Neuronal stem cell (in vitro differentiated cells): ENCODE results near the gene SPDEF.
A peak's percentile ranks its signal among the peaks of the same experiment; 100 is the strongest.

Experiments
- DNase-seq: peaks from one replicate; pipeline ENCODE4 v3.0.0-alpha.2; 2013; ENCODE audit warnings: low spot score
- H2AFZ ChIP-seq: one replicate; pipeline ENCODE4 v1.6.1; 2013; ENCODE audit warnings: mild to moderate bottlenecking, low read length, inconsistent platforms
- H2AK5ac ChIP-seq: 2 replicates; pipeline ENCODE4 v1.6.1; 2013; ENCODE audit warnings: low read depth, mild to moderate bottlenecking, inconsistent platforms, low read length, moderate library complexity, mixed read lengths
- H2BK120ac ChIP-seq: 2 replicates; pipeline ENCODE4 v1.6.1; 2013; ENCODE audit warnings: low read depth, mild to moderate bottlenecking, inconsistent platforms, low read length, moderate library complexity, mixed read lengths
- H2BK12ac ChIP-seq: one replicate; pipeline ENCODE4 v1.6.1; 2013; ENCODE audit warnings: low read length, inconsistent platforms
- H2BK15ac ChIP-seq: 2 replicates; pipeline ENCODE4 v1.6.1; 2013; ENCODE audit warnings: mild to moderate bottlenecking, low read length, inconsistent platforms, mixed read lengths
- H2BK5ac ChIP-seq: one replicate; pipeline ENCODE4 v1.6.1; 2013; ENCODE audit warnings: inconsistent platforms, mild to moderate bottlenecking, low read length, moderate library complexity
- H3K14ac ChIP-seq: one replicate; pipeline ENCODE4 v1.6.1; 2013; ENCODE audit warnings: low read length, inconsistent platforms
- H3K18ac ChIP-seq: 2 replicates; pipeline ENCODE4 v1.6.1; 2013; ENCODE audit warnings: low read length, inconsistent platforms
- H3K23ac ChIP-seq: 2 replicates; pipeline ENCODE4 v1.6.1; 2013; ENCODE audit warnings: low read depth, mild to moderate bottlenecking, mixed read lengths, low read length, inconsistent platforms; ENCODE audit not compliant: poor library complexity
- H3K27ac ChIP-seq: replicated peaks from 3 replicates; pipeline ENCODE4 v1.5.1; 2013; ENCODE audit warnings: low read length, inconsistent platforms
- H3K27me3 ChIP-seq, 3 experiments: 2 replicates each; pipeline ENCODE4 v1.6.1; 2013; ENCODE audit warnings: low read length in 3 of 3, mild to moderate bottlenecking in 2 of 3, inconsistent platforms in 1 of 3, low read depth in 1 of 3, mixed read lengths in 1 of 3, moderate library complexity in 1 of 3; ENCODE audit not compliant: control insufficient read depth in 3 of 3, insufficient read depth in 3 of 3
- H3K36me3 ChIP-seq, 2 donors: replicated peaks in 1 of 2; 2 replicates each; pipeline ENCODE4 v1.6.1; 2013; ENCODE audit warnings: low read length in 2 of 2; ENCODE audit not compliant: control insufficient read depth in 2 of 2, insufficient read depth in 2 of 2
- H3K4ac ChIP-seq: 2 replicates; pipeline ENCODE4 v1.6.1; 2013; ENCODE audit warnings: inconsistent platforms, mild to moderate bottlenecking, low read length, moderate library complexity
- H3K4me1 ChIP-seq, 2 donors: 1 replicate in 1 of 2; 2 replicates in 1 of 2; pipeline ENCODE4 v1.6.1; 2013; ENCODE audit warnings: low read length in 2 of 2, low read depth in 1 of 2; ENCODE audit not compliant: control insufficient read depth in 2 of 2, insufficient read depth in 1 of 2
- H3K4me2 ChIP-seq: one replicate; pipeline ENCODE4 v1.6.1; 2013; ENCODE audit warnings: mild to moderate bottlenecking, low read length, inconsistent platforms; ENCODE audit not compliant: insufficient read depth, poor library complexity, severe bottlenecking
- H3K4me3 ChIP-seq, 2 donors: 2 replicates each; pipeline ENCODE4 v1.5.1; 2013; ENCODE audit warnings: low read length in 2 of 2, mild to moderate bottlenecking in 2 of 2, inconsistent platforms in 1 of 2, moderate library complexity in 1 of 2
- H3K79me1 ChIP-seq: one replicate; pipeline ENCODE4 v1.6.1; 2013; ENCODE audit warnings: low read depth, mild to moderate bottlenecking, inconsistent platforms, low read length, moderate library complexity
- H3K9ac ChIP-seq: one replicate; pipeline ENCODE4 v1.6.1; 2013; ENCODE audit warnings: mild to moderate bottlenecking, low read depth, low read length, inconsistent platforms; ENCODE audit not compliant: poor library complexity
- H3K9me3 ChIP-seq, 2 donors: replicated peaks in 1 of 2; 2 replicates each; pipeline versions ENCODE3 to v1.6.1; 2013; ENCODE audit warnings: low read length in 2 of 2, mild to moderate bottlenecking in 2 of 2, inconsistent platforms in 1 of 2, low read depth in 1 of 2, mixed read lengths in 1 of 2, moderate library complexity in 1 of 2; ENCODE audit not compliant: control insufficient read depth in 2 of 2, insufficient read depth in 1 of 2
- H4K8ac ChIP-seq: one replicate; pipeline ENCODE4 v1.6.1; 2013; ENCODE audit warnings: low read depth, mild to moderate bottlenecking, inconsistent platforms, low read length, moderate library complexity
- H4K91ac ChIP-seq: one replicate; pipeline ENCODE4 v1.6.1; 2013; ENCODE audit warnings: low read length, low read depth, mild to moderate bottlenecking, inconsistent platforms; ENCODE audit not compliant: poor library complexity
- WGBS, 2 donors: extraction: QIAGEN DNeasy Blood & Tissue Kit; methylation state at CpG; one replicate each; pipeline ENCODE4 v1.1.7; 2013; ENCODE audit warnings: missing lambda C conversion rate in 2 of 2, mixed read lengths in 1 of 2; ENCODE audit not compliant: insufficient read length in 2 of 2, insufficient replicate concordance in 1 of 2; ENCODE audit errors: extremely low coverage in 2 of 2; 5-methylcytosine and 5-hydroxymethylcytosine counted together

Gene SPDEF

DNA sequence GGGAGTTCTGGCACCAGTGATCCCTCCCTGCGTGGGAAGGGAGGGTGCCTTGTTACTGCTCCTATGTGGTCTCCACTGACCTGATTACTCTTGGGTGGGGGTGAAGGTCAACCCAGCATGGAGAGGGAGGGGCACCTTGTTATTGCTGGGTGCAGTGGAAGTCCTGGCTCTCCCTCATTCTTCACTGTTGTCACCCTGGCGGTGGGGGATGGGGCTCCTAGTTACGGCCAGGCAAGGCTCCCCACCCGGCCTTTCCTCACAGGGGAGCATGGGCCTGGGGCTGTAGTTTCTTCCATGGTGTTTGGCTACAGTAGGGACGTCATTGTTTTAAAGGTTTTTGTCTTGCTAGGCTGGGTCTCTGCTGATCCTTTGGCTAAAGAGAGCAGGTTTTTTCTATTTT, 49.4 kb downstream of the SPDEF start:
- no peak overlapping the region for H2BK5ac ChIP-seq
- peak overlapping the region in 1 of 2 donors; percentile 46 for H3K4me3 ChIP-seq
- H2AK5ac ChIP-seq, result no peak overlapping the region
- no peak for DNase-seq
- H3K9me3 ChIP-seq, result peaks cover 0 to 4% of the 10 kb centered on the region in 2 donors
- peak overlapping the region; percentile 27 for H3K18ac ChIP-seq
- H3K4ac ChIP-seq, result no peak overlapping the region
- no peak overlapping the region for H3K27ac ChIP-seq
- H3K36me3 ChIP-seq, result no peaks in the 10 kb centered on the region
- no peak overlapping the region for H2BK15ac ChIP-seq
- no peaks in the 10 kb centered on the region for H3K79me1 ChIP-seq
- no peak overlapping the region for H4K8ac ChIP-seq
- no peak overlapping the region for H2BK120ac ChIP-seq
- no peak overlapping the region for H4K91ac ChIP-seq
- no peaks in the 10 kb centered on the region for H3K4me1 ChIP-seq
- H3K27me3 ChIP-seq, result peaks cover 0 to 7% (median 0%) of the 10 kb centered on the region in 3 experiments
- H3K4me2 ChIP-seq, result no peak overlapping the region
- no peak overlapping the region for H3K14ac ChIP-seq
- no peak overlapping the region for H3K9ac ChIP-seq
- H2AFZ ChIP-seq, result no peak overlapping the region
- H3K23ac ChIP-seq, result no peak overlapping the region
- no CpG with 5 or more reads among the region's 5 CpGs for WGBS, 2 donors
- no peak overlapping the region for H2BK12ac ChIP-seq

GRCh38 chr6:34497411-34497810, 58.7 kb downstream of the SPDEF start:
- H3K4me3 ChIP-seq, result no peak overlapping the region
- H4K8ac ChIP-seq, result no peak overlapping the region
- no peak overlapping the region for H2BK5ac ChIP-seq
- H2AFZ ChIP-seq, result no peak overlapping the region
- no peak overlapping the region for H2BK120ac ChIP-seq
- no peak overlapping the region for H3K27ac ChIP-seq
- no peaks in the 10 kb centered on the region for H3K36me3 ChIP-seq
- no peak overlapping the region for H2BK15ac ChIP-seq
- no peak overlapping the region for H3K9ac ChIP-seq
- H3K4me1 ChIP-seq, result no peaks in the 10 kb centered on the region
- H3K4ac ChIP-seq, result no peak overlapping the region
- H3K79me1 ChIP-seq, result no peaks in the 10 kb centered on the region
- no peak overlapping the region for H4K91ac ChIP-seq
- no peak overlapping the region for H3K4me2 ChIP-seq
- no peak overlapping the region for H3K14ac ChIP-seq
- no peak overlapping the region for H2BK12ac ChIP-seq
- WGBS, 2 donors, result no CpG with 5 or more reads among the region's 10 CpGs
- no peak overlapping the region for H3K23ac ChIP-seq
- peaks cover 7 to 9% of the 10 kb centered on the region in 2 donors for H3K9me3 ChIP-seq
- DNase-seq, result no peak
- H3K27me3 ChIP-seq, result peaks cover 0 to 15% (median 0%) of the 10 kb centered on the region in 3 experiments
- no peak overlapping the region for H3K18ac ChIP-seq
- H2AK5ac ChIP-seq, result no peak overlapping the region

DNA sequence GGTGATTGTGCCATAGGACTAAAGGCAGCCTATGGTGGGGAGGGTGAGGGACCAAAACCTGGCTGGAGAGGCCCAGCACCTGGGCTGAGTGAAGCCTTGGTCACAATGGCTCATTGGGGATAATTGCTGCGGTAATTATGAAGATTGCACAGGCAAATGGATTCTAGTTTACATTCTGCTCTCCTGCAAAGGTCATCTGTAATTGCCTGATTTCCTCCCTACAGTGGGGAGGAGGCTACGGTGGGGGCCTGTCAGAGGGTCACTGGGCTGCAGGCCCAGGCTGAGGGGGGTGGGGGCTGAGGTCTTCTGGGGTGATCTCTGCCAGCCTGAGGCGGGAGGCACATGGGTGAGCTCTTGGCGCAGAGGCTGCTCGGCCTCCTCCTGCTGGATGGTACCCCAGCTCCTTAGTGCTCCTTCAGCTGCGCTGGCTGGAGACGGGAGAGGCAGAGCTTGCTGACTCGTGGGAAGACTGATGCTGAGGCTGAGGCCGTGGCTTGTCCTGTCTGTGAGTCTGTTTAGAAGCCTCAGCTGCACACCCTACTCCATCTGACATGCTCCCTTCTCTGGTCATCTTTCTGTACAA, 59.9 kb downstream of the SPDEF start:
- H3K4me3 ChIP-seq, result no peak overlapping the region
- H3K27me3 ChIP-seq, result peaks cover 0 to 15% (median 0%) of the 10 kb centered on the region in 3 experiments
- H3K36me3 ChIP-seq, result no peaks in the 10 kb centered on the region
- H3K4ac ChIP-seq, result no peak overlapping the region
- no peak overlapping the region for H2BK15ac ChIP-seq
- no peak overlapping the region for H3K9ac ChIP-seq
- no peak overlapping the region for H3K18ac ChIP-seq
- no peak overlapping the region for H2BK120ac ChIP-seq
- no peak for DNase-seq
- no peak overlapping the region for H4K8ac ChIP-seq
- H3K27ac ChIP-seq, result no peak overlapping the region
- H3K4me1 ChIP-seq, result peaks cover 0 to 2% of the 10 kb centered on the region in 2 donors
- H4K91ac ChIP-seq, result no peak overlapping the region
- no peak overlapping the region for H2BK12ac ChIP-seq
- peak overlapping the region; percentile 57 for H2BK5ac ChIP-seq
- H3K79me1 ChIP-seq, result no peaks in the 10 kb centered on the region
- H3K14ac ChIP-seq, result peak overlapping the region; percentile 47
- peak overlapping the region; percentile 34 for H3K23ac ChIP-seq
- H3K4me2 ChIP-seq, result no peak overlapping the region
- H2AFZ ChIP-seq, result no peak overlapping the region
- H2AK5ac ChIP-seq, result no peak overlapping the region
- peaks cover 3 to 7% of the 10 kb centered on the region in 2 donors for H3K9me3 ChIP-seq
- no CpG with 5 or more reads among the region's 9 CpGs for WGBS, 2 donors

DNA sequence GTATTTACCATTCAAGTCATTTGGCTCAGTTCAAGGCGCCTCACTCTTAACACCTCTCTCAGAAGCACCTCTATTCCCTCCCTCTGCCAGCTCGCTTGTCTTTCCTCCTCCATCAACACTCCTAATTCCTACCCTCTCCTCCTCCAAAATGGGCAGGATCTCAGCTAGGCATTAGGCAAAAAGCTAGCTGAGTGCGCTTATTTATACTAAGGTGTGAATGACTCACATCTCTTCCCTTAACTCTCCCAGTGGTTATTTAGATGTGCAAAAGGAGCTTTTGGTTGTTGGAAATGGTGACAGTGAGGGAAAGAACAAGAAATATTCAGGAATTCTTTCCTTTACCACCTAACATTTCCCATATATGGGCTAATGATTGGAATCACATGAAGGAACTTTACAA, 61.2 kb downstream of the SPDEF start:
- Histone ChIP-seq H3K14ac (no peak overlapping the region), H3K36me3 (no peaks in the 10 kb centered on the region), H3K4ac (no peak overlapping the region), H4K91ac (no peak overlapping the region), H2BK5ac (no peak overlapping the region), H3K27ac (no peak overlapping the region), H3K4me1 (peaks cover 2 to 9% of the 10 kb centered on the region in 2 donors), H2BK12ac (no peak overlapping the region), H3K27me3 (peaks cover 0 to 15% (median 0%) of the 10 kb centered on the region in 3 experiments), H2BK120ac (no peak overlapping the region), H3K18ac (no peak overlapping the region), H3K23ac (no peak overlapping the region), H3K79me1 (no peaks in the 10 kb centered on the region), H3K9ac (no peak overlapping the region), H3K4me2 (no peak overlapping the region), H2BK15ac (no peak overlapping the region), H2AK5ac (no peak overlapping the region), H4K8ac (no peak overlapping the region), H3K9me3 (peaks cover 0 to 2% of the 10 kb centered on the region in 2 donors), H2AFZ (no peak overlapping the region), H3K4me3 (no peak overlapping the region)
- DNase-seq, result no peak
- no CpG with 5 or more reads among the region's 3 CpGs for WGBS, 2 donors
